Stimulated activated CD8-positive, alpha-beta memory T cell treated with anti-CD3 and anti-CD28 coated beads, Interleukin-15, amount 100 ng/mL, for 4 hours (primary cell): Measurements from ENCODE around the gene C4B.
A peak's percentile ranks its signal among the peaks of the same experiment; 100 is the strongest.
"Not testable (repeated sequence)": the region's sequence is repeated elsewhere in the genome, so short reads cannot be mapped to it uniquely, and the experiment has no call there.

Experiments used
- DNase-seq, 2 donors: peaks; one replicate each; pipeline ENCODE4 v3.0.0-alpha.2; 2020; ENCODE audit warnings: low read depth in 2 of 2

Gene C4B

GRCh38 chr6:32035283-32036013 is 20.9 kb downstream of the C4B start:
- not testable (repeated sequence) for DNase-seq

DNA sequence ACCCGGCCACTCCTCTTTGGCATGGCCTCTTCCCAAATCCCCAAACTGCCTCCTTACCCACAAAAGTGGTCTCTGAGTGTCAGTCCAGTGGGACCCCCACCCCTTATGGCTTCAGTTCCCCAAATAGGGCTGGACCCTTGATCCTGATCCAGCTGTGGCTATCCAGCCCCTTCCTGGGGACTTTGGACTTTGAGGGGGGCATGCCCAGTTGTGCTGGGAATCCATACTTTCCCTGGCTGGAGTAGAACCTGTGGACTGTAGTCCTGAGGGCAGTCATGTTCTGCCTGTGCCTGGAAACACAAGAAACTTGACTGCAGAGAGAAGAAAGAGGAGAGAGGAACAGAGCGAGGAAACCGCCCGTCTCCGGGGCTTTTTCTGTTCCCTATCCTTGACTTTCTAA is 22.5 kb downstream of the C4B start:
- not testable (repeated sequence) for DNase-seq

DNA sequence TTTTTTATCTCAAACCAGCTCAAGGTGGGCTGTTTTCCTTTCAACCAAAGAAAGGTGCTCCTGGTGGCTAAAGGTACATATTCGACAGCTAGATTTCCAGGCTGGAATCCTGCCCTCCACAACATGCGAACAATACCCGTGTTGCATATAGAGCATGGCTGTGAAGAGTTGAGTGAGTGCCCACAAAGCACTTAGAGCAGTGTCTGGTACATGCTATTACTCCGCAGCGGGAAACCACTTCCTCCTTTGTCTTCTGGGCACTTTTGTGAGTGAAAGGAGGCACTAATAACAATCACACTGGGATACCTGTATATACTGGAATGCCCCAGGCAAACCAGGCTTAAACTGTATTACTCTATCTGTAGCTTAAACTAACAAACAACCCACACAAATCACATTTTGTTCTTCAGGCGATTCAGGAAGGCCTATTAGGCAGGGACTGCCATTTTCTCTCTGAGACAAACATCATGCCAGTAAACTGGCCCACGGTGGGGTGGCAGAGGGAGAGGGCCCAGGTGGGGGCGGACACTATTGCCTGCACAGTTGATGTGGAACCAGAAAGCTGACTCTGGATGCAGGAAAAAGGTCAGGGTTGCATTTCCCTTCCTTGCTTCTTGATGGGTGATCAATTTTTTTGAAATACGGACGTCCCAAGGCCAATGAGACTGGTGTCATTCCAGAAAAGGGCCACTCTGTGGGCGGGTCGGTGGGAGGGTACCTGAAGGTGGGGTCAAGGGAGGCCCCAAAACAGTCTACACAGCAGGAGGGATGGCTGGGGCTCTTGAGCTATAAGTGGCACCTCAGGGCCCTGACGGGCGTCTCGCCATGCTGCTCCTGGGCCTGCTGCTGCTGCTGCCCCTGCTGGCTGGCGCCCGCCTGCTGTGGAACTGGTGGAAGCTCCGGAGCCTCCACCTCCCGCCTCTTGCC is 23.3 kb downstream of the C4B start, which contains the start of gene CYP21A2:
Gene CYP21A2, plus strand, starts transcription at position 818 of the 927 bp plus-strand sequence. Its CDS starts 8 bp downstream, at position 826.
- not testable (repeated sequence) for DNase-seq

- DNase-seq = not testable (repeated sequence)
Measured at GRCh38 chr6:32038878-32039277, 24.3 kb downstream of the C4B start.

GRCh38 chr6:32039321-32040274 is 25.0 kb downstream of the C4B start:
- not testable (repeated sequence) for DNase-seq

DNA sequence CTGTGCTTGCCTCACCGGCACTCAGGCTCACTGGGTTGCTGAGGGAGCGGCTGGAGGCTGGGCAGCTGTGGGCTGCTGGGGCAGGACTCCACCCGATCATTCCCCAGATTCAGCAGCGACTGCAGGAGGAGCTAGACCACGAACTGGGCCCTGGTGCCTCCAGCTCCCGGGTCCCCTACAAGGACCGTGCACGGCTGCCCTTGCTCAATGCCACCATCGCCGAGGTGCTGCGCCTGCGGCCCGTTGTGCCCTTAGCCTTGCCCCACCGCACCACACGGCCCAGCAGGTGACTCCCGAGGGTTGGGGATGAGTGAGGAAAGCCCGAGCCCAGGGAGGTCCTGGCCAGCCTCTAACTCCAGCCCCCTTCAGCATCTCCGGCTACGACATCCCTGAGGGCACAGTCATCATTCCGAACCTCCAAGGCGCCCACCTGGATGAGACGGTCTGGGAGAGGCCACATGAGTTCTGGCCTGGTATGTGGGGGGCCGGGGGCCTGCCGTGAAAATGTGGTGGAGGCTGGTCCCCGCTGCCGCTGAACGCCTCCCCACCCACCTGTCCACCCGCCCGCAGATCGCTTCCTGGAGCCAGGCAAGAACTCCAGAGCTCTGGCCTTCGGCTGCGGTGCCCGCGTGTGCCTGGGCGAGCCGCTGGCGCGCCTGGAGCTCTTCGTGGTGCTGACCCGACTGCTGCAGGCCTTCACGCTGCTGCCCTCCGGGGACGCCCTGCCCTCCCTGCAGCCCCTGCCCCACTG is 25.9 kb downstream of the C4B start:
- not testable (repeated sequence) for DNase-seq

DNA sequence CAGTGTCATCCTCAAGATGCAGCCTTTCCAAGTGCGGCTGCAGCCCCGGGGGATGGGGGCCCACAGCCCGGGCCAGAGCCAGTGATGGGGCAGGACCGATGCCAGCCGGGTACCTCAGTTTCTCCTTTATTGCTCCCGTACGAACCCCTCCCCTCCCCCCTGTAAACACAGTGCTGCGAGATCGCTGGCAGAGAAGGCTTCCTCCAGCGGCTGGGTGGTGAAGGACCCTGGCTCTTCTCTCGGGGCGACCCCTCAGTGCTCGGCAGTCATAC is 26.4 kb downstream of the C4B start:
- not testable (repeated sequence) for DNase-seq

DNA sequence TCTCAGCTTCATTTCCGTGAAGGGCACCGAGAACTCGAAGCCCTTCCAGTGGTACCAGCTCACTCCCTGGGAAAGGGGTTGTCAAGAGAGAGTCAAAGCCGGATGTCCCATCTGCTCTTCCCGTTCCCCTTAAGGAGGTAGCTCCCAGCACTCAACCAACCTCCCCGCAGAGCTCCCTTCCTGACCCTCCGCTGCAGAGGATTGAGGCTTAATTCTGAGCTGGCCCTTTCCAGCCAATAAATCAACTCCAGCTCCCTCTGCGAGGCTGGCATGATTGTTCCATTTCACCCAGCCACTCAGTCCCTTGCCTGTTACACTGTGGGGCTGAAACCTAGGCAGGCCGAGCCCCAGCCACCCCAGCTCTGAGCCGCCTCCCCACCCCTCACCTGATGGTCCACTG is 26.8 kb downstream of the C4B start:
- DNase-seq = not testable (repeated sequence)

DNA sequence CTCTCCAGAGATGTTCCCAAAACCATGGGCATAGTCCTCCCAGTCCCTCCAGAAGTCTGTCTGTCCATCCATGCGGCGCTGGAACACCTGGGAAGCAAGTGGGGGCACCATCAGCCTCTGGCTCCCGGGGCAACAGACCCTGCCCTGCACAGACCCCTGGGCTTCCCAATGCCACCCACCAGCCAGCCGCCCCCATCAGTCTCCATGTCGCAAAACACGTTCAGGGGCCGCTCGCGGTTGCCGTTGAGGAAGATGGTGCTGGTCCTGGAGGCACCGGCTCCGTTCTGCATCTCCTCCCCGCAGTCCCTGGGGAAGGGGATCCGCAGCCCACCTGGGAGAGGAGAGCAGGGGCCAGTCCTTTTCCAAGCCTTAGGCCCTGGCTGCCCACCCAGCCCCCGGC is 27.7 kb downstream of the C4B start:
- not testable (repeated sequence) for DNase-seq

DNA sequence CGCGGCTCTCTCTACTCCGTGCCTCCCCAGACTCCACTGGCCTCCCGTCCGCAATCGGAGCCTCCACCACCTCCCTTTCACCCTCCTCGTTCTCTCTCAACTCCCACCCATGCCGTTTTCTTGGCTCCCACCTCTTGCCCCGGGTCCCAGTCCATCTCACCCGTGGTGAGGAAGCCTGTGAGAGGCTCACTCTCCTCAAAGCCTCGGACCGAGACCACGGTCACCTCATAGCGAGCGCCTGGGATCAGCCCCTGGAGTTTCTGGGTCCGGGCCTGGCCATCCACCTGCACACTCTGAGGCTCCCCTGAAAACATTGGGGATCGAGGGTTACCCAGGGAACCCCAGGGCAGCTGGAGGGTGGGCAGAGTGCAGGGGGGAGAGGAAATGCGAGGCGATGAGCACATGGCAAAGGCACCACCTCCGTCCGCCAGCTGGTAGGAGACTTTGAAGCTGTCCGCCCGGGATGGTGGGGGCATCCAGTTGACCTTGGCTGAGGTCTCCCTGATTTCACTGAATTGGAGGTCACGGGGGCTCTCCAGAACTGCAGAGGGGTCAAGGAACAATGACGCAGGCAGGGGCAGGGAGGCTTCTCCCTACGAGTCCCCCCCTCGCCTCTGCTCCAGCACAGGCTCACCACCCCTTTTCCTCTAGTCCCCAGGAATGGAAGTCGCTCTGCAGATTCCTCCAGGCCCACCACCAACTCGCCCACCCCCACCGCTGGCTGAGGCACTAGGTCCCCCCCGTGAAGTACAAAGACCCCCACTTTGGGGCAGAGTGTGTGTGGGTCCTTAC is 29.2 kb downstream of the C4B start:
- not testable (repeated sequence) for DNase-seq

GRCh38 chr6:32044916-32045315 is 30.3 kb downstream of the C4B start:
- DNase-seq = not testable (repeated sequence)

GRCh38 chr6:32045811-32046449 is 31.3 kb downstream of the C4B start:
- DNase-seq = no peak

DNA sequence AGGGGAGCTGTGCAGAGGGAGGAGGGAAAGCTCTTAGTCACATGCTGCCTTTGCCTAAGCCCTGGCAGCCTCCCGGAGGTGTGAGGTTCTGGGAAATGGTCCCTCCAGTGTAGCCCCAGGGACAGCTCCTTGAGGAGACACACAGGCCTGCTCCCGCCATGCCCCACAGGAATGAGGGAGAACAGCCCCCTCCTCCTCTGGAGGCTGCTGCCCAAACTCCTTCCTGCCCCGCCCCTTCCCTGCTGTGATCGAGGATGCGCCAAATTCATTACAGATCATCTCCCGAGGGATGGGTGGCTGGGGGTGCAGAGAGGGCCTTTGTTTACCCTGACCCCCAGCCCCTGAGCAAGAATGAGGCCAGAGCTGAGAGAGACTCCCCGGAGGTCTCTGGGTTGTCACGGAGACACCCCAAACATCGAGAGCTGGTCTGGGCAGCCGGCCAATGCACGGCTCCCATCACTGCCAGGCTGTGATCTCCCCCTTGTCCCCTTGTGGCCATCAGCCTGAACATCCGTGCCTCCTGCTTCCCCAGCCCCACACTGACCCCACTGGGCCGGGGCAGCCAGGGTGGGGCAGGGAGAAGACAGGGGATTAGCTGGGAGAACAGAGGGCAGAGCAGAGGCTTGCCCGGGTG is 32.0 kb downstream of the C4B start:
- no peak for DNase-seq

DNA sequence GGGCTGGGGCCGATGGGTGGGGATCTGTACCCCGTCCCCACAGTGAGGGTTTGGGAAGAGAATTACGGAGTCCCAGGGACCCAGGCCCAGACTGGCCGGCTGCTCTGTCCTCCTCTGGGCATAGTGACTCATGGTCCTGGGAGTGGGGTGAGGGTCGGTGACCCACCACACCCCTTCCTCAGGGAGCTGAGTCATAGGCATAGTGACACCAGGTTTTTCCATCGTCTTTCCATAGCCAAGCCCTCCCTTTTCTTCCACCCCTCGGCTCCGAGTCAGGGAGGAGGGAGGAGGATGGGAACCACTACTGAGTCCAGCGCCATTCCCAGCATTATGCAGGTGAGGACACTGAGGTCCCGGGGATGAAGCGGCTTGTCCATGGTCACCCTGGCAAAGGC is 32.5 kb downstream of the C4B start:
- DNase-seq = no peak

DNA sequence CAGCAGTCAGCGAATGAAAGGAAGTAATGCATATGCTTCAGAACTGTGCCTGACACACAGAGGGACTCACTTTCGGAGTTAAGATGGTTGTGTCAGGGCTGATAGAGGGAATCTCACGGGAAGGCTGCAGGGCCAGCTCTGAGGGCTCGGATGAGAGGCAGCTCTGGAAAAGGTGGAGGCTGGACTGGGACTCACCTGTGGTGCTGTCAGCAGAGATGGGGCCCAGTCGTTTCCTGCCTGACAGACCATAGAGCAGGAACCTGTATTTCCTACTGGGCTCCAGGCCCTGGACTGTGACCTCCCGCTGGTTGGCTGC is 32.9 kb downstream of the C4B start:
- DNase-seq = no peak

DNA sequence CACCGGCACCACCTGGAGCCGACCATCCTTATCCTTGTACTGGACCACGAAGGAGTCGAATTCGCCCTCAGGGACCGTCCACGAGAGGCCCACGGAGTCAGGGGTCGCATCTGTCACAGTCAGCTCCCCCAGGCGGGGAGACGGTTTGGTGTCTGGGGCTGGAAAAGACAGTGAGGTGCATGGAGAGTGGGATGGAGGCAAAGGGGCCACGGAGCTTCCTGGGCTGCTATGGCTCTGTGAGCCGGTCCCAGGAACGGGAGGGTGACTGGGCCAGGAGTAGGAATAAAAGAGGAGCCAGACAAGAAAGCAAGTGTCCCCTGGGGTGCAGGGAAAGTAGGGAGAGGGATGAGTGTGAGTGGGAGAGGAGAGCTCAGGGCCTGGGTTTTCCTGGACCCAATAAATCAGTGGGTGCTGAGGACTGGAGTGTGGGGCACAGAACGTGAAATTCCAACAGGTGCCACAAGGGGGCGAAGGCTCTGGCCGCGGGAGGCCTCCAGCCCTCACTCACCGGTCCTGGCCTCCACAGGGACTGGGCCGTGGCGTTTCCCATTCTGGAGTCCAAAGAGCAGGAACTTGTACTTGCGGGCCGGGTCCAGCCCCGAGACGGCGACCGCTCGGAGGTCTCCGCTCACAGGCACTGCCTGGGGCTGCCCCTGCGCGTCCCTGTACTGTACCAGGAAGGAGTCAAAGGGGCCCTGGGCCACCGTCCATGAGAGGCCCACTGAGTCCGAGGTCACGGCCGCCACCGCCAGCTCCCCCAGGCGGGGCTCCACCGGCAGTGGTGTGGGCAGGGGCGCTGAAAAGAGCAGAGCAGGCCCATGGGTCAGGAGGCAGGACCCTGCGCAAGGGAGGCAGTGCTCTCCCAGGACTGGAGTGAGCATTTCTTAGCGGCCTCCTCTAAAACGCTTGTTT is 33.5 kb downstream of the C4B start:
- peak; percentile 30 to 34 for DNase-seq

- not testable (repeated sequence) for DNase-seq
Measured at GRCh38 chr6:32049149-32049548, 34.6 kb downstream of the C4B start.

- not testable (repeated sequence) for DNase-seq
Measured at GRCh38 chr6:32049736-32050135, 35.1 kb downstream of the C4B start.
